ENCODE results near the gene ALB.

- TF ChIP-seq, protein P1, sequence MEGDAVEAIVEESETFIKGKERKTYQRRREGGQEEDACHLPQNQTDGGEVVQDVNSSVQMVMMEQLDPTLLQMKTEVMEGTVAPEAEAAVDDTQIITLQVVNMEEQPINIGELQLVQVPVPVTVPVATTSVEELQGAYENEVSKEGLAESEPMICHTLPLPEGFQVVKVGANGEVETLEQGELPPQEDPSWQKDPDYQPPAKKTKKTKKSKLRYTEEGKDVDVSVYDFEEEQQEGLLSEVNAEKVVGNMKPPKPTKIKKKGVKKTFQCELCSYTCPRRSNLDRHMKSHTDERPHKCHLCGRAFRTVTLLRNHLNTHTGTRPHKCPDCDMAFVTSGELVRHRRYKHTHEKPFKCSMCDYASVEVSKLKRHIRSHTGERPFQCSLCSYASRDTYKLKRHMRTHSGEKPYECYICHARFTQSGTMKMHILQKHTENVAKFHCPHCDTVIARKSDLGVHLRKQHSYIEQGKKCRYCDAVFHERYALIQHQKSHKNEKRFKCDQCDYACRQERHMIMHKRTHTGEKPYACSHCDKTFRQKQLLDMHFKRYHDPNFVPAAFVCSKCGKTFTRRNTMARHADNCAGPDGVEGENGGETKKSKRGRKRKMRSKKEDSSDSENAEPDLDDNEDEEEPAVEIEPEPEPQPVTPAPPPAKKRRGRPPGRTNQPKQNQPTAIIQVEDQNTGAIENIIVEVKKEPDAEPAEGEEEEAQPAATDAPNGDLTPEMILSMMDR (IDR thresholded peaks at IDR 0.05), result no peak
- no peak for TF ChIP-seq POLR2A (IDR thresholded peaks at IDR 0.05)
These were observed 18.3 kb downstream of the ALB start for GRCh38 chr4:73422458-73422752.

All from thyroid gland (tissue), 4 donors.